ENCODE results near the gene ENTREP3. TPM values are rescaled to one million over a fixed set of nuclear protein-coding genes. Genes with fewer than 3 reads are reported as not detected.

Gene ENTREP3
- total RNA-seq, 4 donors from 2014 or later = 7.9 to 22.3 (median 18.8) TPM

GRCh38 chr1:155245163-155245524 is 10.1 kb downstream of the ENTREP3 start:
- H3K4me3 ChIP-seq = peak overlapping the region; percentile 56 to 79 (median 70)
- no peaks in the 10 kb centered on the region for H3K27me3 ChIP-seq
- peaks cover 0 to 22% of the 10 kb centered on the region in 2 donors for H3K36me3 ChIP-seq
- intact Hi-C loops (cut with DNase I; ENCODE audit: low total_unique reads) = loop anchor here (2.0 kb wide), 1 partner anchor 64 kb away; the partner anchor contains the start of gene FDPS
- no peaks in the 10 kb centered on the region for H3K9me3 ChIP-seq
- ATAC-seq (no peak), DNase-seq (no peak)
- TF ChIP-seq POLR2A (IDR thresholded peaks at IDR 0.05) = no peak
- no peak for TF ChIP-seq CTCF (IDR thresholded peaks at IDR 0.05 in 4 of 5, conservative IDR thresholded peaks at IDR 0.05 in 1 of 5)
- H3K4me1 ChIP-seq = peaks cover 25 to 26% of the 10 kb centered on the region in 2 donors
- H3K27ac ChIP-seq = peak overlapping the region; percentile 80 to 94 (median 90)
- in situ Hi-C loops (cut with MboI; ENCODE audit: low sequenced_read_pairs in 4 of 4) = loop anchor here in 1 of 4 donors (5.0 kb wide), 1 partner anchor 37 kb away; no protein-coding TSS in a partner anchor

DNA sequence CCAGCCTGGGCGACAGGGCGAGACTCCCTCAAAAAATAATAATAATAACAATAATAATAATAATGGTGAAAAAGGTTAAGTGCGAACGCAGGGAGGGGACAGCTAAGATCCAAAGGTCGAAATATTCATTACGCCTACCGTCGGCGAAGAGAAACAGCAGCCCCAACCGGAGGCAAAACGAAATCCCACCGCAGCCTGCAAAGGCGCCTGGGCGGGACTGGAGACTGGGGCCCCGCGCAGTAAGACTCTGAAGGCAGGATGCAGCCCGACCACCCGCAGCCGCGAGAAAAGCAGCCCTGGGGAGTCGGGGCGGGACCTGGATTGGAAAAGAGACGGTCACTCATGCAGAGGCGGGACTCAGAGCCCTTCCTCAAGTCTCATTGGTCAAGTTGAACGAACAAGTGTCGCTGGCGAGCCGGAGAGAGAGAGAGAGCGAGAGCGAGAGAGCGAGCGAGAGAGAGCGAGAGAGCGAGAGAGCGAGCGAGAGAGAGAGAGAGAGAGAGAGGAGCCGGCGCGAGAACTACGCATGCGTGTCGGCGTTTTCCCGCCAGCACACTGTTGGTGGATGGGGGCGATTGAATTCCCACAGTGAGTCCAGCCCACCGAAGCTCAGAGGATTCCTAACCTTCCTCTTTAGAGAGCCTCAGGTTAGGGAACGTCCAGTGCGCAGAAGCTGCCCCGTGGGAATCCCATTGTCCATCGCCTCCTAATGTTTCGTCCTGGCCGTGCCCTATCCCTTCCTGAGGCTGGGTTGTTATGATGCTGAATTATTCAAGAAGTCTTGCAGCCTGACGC is 10.7 kb downstream of the ENTREP3 start:
- H3K4me1 ChIP-seq = peaks cover 25 to 26% of the 10 kb centered on the region in 2 donors
- TF ChIP-seq POLR2A (IDR thresholded peaks at IDR 0.05) (peak; percentile 84 to 90), CTCF (IDR thresholded peaks at IDR 0.05 in 4 of 5, conservative IDR thresholded peaks at IDR 0.05 in 1 of 5) (peak; percentile 23 to 99 (median 77))
- H3K4me3 ChIP-seq = peak overlapping the region; percentile 56 to 79 (median 70)
- ATAC-seq (peak; percentile 96 to 97), DNase-seq (peak; percentile 97 to 98)
- no peaks in the 10 kb centered on the region for H3K9me3 ChIP-seq
- H3K36me3 ChIP-seq = peaks cover 0 to 22% of the 10 kb centered on the region in 2 donors
- H3K27me3 ChIP-seq = no peaks in the 10 kb centered on the region
- in situ Hi-C loops (cut with MboI; ENCODE audit: low sequenced_read_pairs in 4 of 4) = loop anchor here in 1 of 4 donors (5.0 kb wide), 1 partner anchor 38 kb away; no protein-coding TSS in a partner anchor
- H3K27ac ChIP-seq = peak overlapping the region; percentile 80 to 94 (median 90)
- intact Hi-C loops (cut with DNase I; ENCODE audit: low total_unique reads) = loop anchor here (2.0 to 5.0 kb wide), 2 partner anchors 37 to 64 kb away; partner anchors contain the start of genes FDPS, MTX1 and THBS3

GRCh38 chr1:155242805-155243358 is 12.4 kb downstream of the ENTREP3 start:
- H3K4me1 ChIP-seq = peaks cover 25 to 26% of the 10 kb centered on the region in 2 donors
- DNase-seq (no peak), ATAC-seq (no peak)
- no peak for TF ChIP-seq CTCF (IDR thresholded peaks at IDR 0.05 in 4 of 5, conservative IDR thresholded peaks at IDR 0.05 in 1 of 5)
- no peak for TF ChIP-seq POLR2A (IDR thresholded peaks at IDR 0.05)
- H3K9me3 ChIP-seq = no peaks in the 10 kb centered on the region
- H3K36me3 ChIP-seq = peaks cover 0 to 11% of the 10 kb centered on the region in 2 donors
- H3K27ac ChIP-seq = peak overlapping the region; percentile 80 to 94 (median 90)
- intact Hi-C loops (cut with DNase I; ENCODE audit: low total_unique reads) (loop anchor here (2.0 to 5.0 kb wide), 2 partner anchors 16 to 36 kb away; partner anchors contain the start of genes MTX1 and THBS3), in situ Hi-C loops (cut with MboI; ENCODE audit: low sequenced_read_pairs in 4 of 4) (no loop called here)
- peak overlapping the region in 1 of 4 donors; percentile 74 for H3K4me3 ChIP-seq
- H3K27me3 ChIP-seq = no peaks in the 10 kb centered on the region

DNA sequence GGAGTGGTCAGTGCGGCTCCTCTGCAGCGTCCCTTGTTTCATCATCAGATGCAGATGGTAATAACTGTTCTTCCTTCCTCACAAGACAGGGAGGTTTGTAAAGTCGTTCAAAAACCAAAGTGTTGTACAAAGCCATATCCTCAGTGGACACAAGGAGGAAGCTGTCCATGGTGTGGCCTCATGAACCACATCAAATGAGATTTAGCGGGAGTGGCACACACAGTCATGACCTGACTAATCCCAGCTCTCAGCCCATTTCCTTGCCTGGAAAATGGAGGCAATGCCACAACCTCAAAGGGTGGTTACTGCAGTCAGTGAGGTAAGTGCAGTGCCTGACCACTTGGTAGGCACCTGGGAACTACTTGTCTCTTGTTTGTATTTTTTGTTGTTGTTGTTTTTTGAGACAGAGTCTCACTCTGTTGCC is 13.4 kb downstream of the ENTREP3 start:
- Histone ChIP-seq H3K27ac (no peak overlapping the region), H3K36me3 (peaks cover 0 to 10% of the 10 kb centered on the region in 2 donors), H3K9me3 (no peaks in the 10 kb centered on the region), H3K27me3 (no peaks in the 10 kb centered on the region), H3K4me1 (peaks cover 25 to 26% of the 10 kb centered on the region in 2 donors), H3K4me3 (no peak overlapping the region)
- no peak for ATAC-seq
- in situ Hi-C loops (cut with MboI; ENCODE audit: low sequenced_read_pairs in 4 of 4) (no loop called here), intact Hi-C loops (cut with DNase I; ENCODE audit: low total_unique reads) (loop anchor here (1.0 to 5.0 kb wide), 3 partner anchors 15 to 35 kb away; partner anchors contain the start of genes MTX1 and THBS3)
- TF ChIP-seq POLR2A (IDR thresholded peaks at IDR 0.05) (no peak), CTCF (IDR thresholded peaks at IDR 0.05 in 4 of 5, conservative IDR thresholded peaks at IDR 0.05 in 1 of 5) (no peak)
- DNase-seq = no peak
